Parathyroid adenoma (tissue), 2 donors: ENCODE results near the gene PCDH9.

ENCODE experiments used
- H2AFZ ChIP-seq: fragments of 300-600 bp; sonication (generic); one replicate; pipeline ENCODE4 v1.7.0; 2017; ENCODE audit warnings: antibody characterized with exemption, mild to moderate bottlenecking
- H3K27ac ChIP-seq: fragments of 300-600 bp; sonication (generic); one replicate; pipeline ENCODE4 v1.7.0; 2017
- H3K27me3 ChIP-seq: fragments of 300-600 bp; sonication (generic); one replicate; pipeline ENCODE4 v1.7.0; 2017; ENCODE audit warnings: low read length; ENCODE audit not compliant: control insufficient read depth, insufficient read depth
- H3K36me3 ChIP-seq: fragments of 300-600 bp; sonication (generic); one replicate; pipeline ENCODE4 v1.7.0; 2017; ENCODE audit warnings: low read length; ENCODE audit not compliant: control insufficient read depth, insufficient read depth
- H3K4me1 ChIP-seq: fragments of 300-600 bp; sonication (generic); one replicate; pipeline ENCODE4 v1.7.0; 2017; ENCODE audit warnings: control low read depth
- H3K4me2 ChIP-seq: fragments of 300-600 bp; sonication (generic); one replicate; pipeline ENCODE4 v1.7.0; 2017; ENCODE audit warnings: low read length
- H3K4me3 ChIP-seq: fragments of 300-600 bp; sonication (generic); one replicate; pipeline ENCODE4 v1.7.0; 2017; ENCODE audit warnings: low read depth, low read length
- H3K79me2 ChIP-seq: fragments of 300-600 bp; sonication (generic); one replicate; pipeline ENCODE4 v1.7.0; 2017; ENCODE audit warnings: control low read depth
- H3K9ac ChIP-seq: fragments of 300-600 bp; sonication (generic); one replicate; pipeline ENCODE4 v1.7.0; 2017; ENCODE audit warnings: mild to moderate bottlenecking
- H3K9me3 ChIP-seq: fragments of 300-600 bp; sonication (generic); one replicate; pipeline ENCODE4 v1.7.0; 2017; ENCODE audit warnings: low read length; ENCODE audit not compliant: control insufficient read depth
- CTCF ChIP-seq: fragments of 300-600 bp; sonication (generic); IDR thresholded peaks from one replicate; pipeline ENCODE4 v1.7.0; 2017; ENCODE audit warnings: antibody characterized with exemption, mild to moderate bottlenecking
- donor health status: primary hyperparathyroidism.

PCDH9 gene

GRCh38 chr13:67223024-67223423, 7.1 kb downstream of the PCDH9 start:
- Histone ChIP-seq H3K27ac (no peak overlapping the region), H3K9ac (no peak overlapping the region), H3K27me3 (no peaks in the 10 kb centered on the region), H3K79me2 (no peaks in the 10 kb centered on the region), H3K4me3 (no peak overlapping the region), H3K36me3 (no peaks in the 10 kb centered on the region), H3K9me3 (no peaks in the 10 kb centered on the region), H3K4me2 (no peak overlapping the region), H2AFZ (no peak overlapping the region), H3K4me1 (no peaks in the 10 kb centered on the region)
- no peak for TF ChIP-seq CTCF

GRCh38 chr13:67221630-67222226, 8.4 kb downstream of the PCDH9 start:
- Histone ChIP-seq H3K9ac (no peak overlapping the region), H3K9me3 (no peaks in the 10 kb centered on the region), H3K4me2 (no peak overlapping the region), H3K4me3 (no peak overlapping the region), H3K27ac (no peak overlapping the region), H3K4me1 (no peaks in the 10 kb centered on the region), H3K27me3 (no peaks in the 10 kb centered on the region), H3K79me2 (no peaks in the 10 kb centered on the region), H2AFZ (no peak overlapping the region), H3K36me3 (no peaks in the 10 kb centered on the region)
- no peak for TF ChIP-seq CTCF

GRCh38 chr13:67219113-67219512, 11.0 kb downstream of the PCDH9 start:
- Histone ChIP-seq H3K9me3 (no peaks in the 10 kb centered on the region), H3K9ac (no peak overlapping the region), H3K4me3 (no peak overlapping the region), H3K36me3 (no peaks in the 10 kb centered on the region), H3K79me2 (no peaks in the 10 kb centered on the region), H2AFZ (no peak overlapping the region), H3K4me2 (no peak overlapping the region), H3K27me3 (no peaks in the 10 kb centered on the region), H3K4me1 (no peaks in the 10 kb centered on the region), H3K27ac (no peak overlapping the region)
- no peak for TF ChIP-seq CTCF

- Histone ChIP-seq H3K36me3 (no peaks in the 10 kb centered on the region), H3K9ac (no peak overlapping the region), H3K4me3 (no peak overlapping the region), H3K4me1 (no peaks in the 10 kb centered on the region), H3K9me3 (no peaks in the 10 kb centered on the region), H3K4me2 (no peak overlapping the region), H3K27ac (no peak overlapping the region), H2AFZ (no peak overlapping the region), H3K79me2 (no peaks in the 10 kb centered on the region), H3K27me3 (no peaks in the 10 kb centered on the region)
- TF ChIP-seq CTCF, result no peak
Measured at GRCh38 chr13:67217880-67218279, 12.3 kb downstream of the PCDH9 start.

GRCh38 chr13:67216864-67217263, 13.3 kb downstream of the PCDH9 start:
- Histone ChIP-seq H3K79me2 (no peaks in the 10 kb centered on the region), H2AFZ (no peak overlapping the region), H3K27ac (no peak overlapping the region), H3K4me2 (no peak overlapping the region), H3K36me3 (no peaks in the 10 kb centered on the region), H3K4me3 (no peak overlapping the region), H3K9me3 (no peaks in the 10 kb centered on the region), H3K4me1 (no peaks in the 10 kb centered on the region), H3K9ac (no peak overlapping the region), H3K27me3 (no peaks in the 10 kb centered on the region)
- TF ChIP-seq CTCF, result no peak
